SK-N-MC (cell line): ENCODE data around the gene LRRC8A.

Experiments used
- EZH2 ChIP-seq: fragments of 200-600 bp; sonication (generic); IDR thresholded peaks from one replicate; pipeline ENCODE4 v1.6.1; 2017; ENCODE audit warnings: antibody characterized with exemption
- POLR2AphosphoS5 ChIP-seq: IDR thresholded peaks from 2 replicates; pipeline ENCODE4 v1.6.1; 2012; ENCODE audit warnings: mild to moderate bottlenecking, low read depth, low read length, borderline replicate concordance

- TF ChIP-seq POLR2AphosphoS5 (no peak), EZH2 (no peak)
Measured at GRCh38 chr9:128861501-128861900, 20.4 kb upstream of the LRRC8A start.
